ENCODE measurements around the gene GCN1. TPM values are rescaled to one million over a fixed set of nuclear protein-coding genes. Genes with fewer than 3 reads are reported as not detected.

Gene GCN1
- polyA plus RNA-seq, 2 of the 4 experiments (the other 2 are of a cell fraction) = 43.2 to 64.1 TPM

GRCh38 chr12:120239776-120240494 lies 45.4 kb upstream of the GCN1 start (continued):
- TF ChIP-seq NPAS2 (CRISPR knock-in tag; IDR thresholded peaks at IDR 0.05; ENCODE audit: borderline replicate concordance) = no peak

- CTCF ChIA-PET = interaction anchor here (0.6 to 43.7 kb wide), 5 partner anchors 14 to 891 kb away, joined by 3 to 1367 read pairs (median 5); partner anchors contain the start of genes PXN and RPLP0
- Histone ChIP-seq H3K4me2 (peak overlapping the region; percentile 75), H3K27ac (peak overlapping the region; percentile 93 to 100), H3K4me3 (no peak overlapping the region), H3K9me3 (no peaks in the 10 kb centered on the region), H3K4me1 (peaks cover 94% of the 10 kb centered on the region)
- ATAC-seq = no peak
- POLR2A ChIA-PET = interaction anchor here (0.6 to 4.1 kb wide), 6 partner anchors 8 to 1865 kb away, joined by 3 to 30 read pairs (median 7); partner anchors contain the start of genes RNU4-2 and RPLP0
- no peak for TF ChIP-seq HEYL (CRISPR knock-in tag; IDR thresholded peaks at IDR 0.05)
- no peak for TF ChIP-seq TFCP2L1 (CRISPR knock-in tag; IDR thresholded peaks at IDR 0.05)
- no peak for TF ChIP-seq RARB (CRISPR knock-in tag; IDR thresholded peaks at IDR 0.05)
- TF ChIP-seq EHMT2 (IDR thresholded peaks at IDR 0.05; ENCODE audit: low read depth) = no peak
- no peak for TF ChIP-seq HOXB5 (CRISPR knock-in tag; IDR thresholded peaks at IDR 0.05)
- no peak for TF ChIP-seq HOXB13 (CRISPR knock-in tag; IDR thresholded peaks at IDR 0.05; ENCODE audit: low read depth)
- no peak for TF ChIP-seq EHF (CRISPR knock-in tag; IDR thresholded peaks at IDR 0.05)
- no peak for TF ChIP-seq FOSB (CRISPR knock-in tag; IDR thresholded peaks at IDR 0.05)
- no peak for TF ChIP-seq MAFK (IDR thresholded peaks at IDR 0.05; ENCODE audit: partially characterized antibody)
- TF ChIP-seq NPAS2 (CRISPR knock-in tag; IDR thresholded peaks at IDR 0.05; ENCODE audit: borderline replicate concordance) = no peak
- no peak for DNase-seq (ENCODE audit: low read depth in 1 of 2, low spot score in 1 of 2)
- WGBS (ENCODE audit: missing lambda C conversion rate) = 89% methylated on average over 12 of the region's 12 CpGs
- FAIRE-seq = no peak
Measured at GRCh38 chr12:120238839-120239445, 44.4 kb upstream of the GCN1 start.

- Histone ChIP-seq H3K4me1 (peaks cover 94% of the 10 kb centered on the region), H3K4me2 (peak overlapping the region; percentile 75), H3K27ac (peak overlapping the region; percentile 93 to 100), H3K9me3 (no peaks in the 10 kb centered on the region), H3K4me3 (no peak overlapping the region)
- DNase-seq (ENCODE audit: low read depth in 1 of 2, low spot score in 1 of 2) (no peak), ATAC-seq (no peak), FAIRE-seq (no peak)
- CTCF ChIA-PET = interaction anchor here (0.5 to 43.7 kb wide), 5 partner anchors 13 to 892 kb away, joined by 3 to 1367 read pairs (median 4); partner anchors contain the start of gene PXN
- 74% methylated on average over 9 of the region's 9 CpGs for WGBS (ENCODE audit: missing lambda C conversion rate)
- POLR2A ChIA-PET = interaction anchor here (1.1 to 4.1 kb wide), 6 partner anchors 7 to 53 kb away, joined by 3 to 30 read pairs (median 7); partner anchors contain the start of genes RNU4-2 and RPLP0
- TF ChIP-seq ELK1 (IDR thresholded peaks at IDR 0.05; ENCODE audit: low read depth, low read length) = no peak
- no peak for TF ChIP-seq HOXB13 (CRISPR knock-in tag; IDR thresholded peaks at IDR 0.05; ENCODE audit: low read depth)
- TF ChIP-seq ZSCAN20 (CRISPR knock-in tag; IDR thresholded peaks at IDR 0.05) = no peak
- TF ChIP-seq ZFP36 (IDR thresholded peaks at IDR 0.05; ENCODE audit: borderline replicate concordance, partially characterized antibody) = no peak
- no peak for TF ChIP-seq RNF2 (IDR thresholded peaks at IDR 0.05; ENCODE audit: borderline replicate concordance, low read depth)
- no peak for TF ChIP-seq CHD4 (IDR thresholded peaks at IDR 0.05; ENCODE audit: borderline replicate concordance)
- TF ChIP-seq ATOH8 (CRISPR knock-in tag; IDR thresholded peaks at IDR 0.05; ENCODE audit: low read depth) = no peak
- no peak for TF ChIP-seq BHLHE40 (IDR thresholded peaks at IDR 0.05; ENCODE audit: low read depth, low read length)
- no peak for TF ChIP-seq EP300 (IDR thresholded peaks at IDR 0.05)
- no peak for TF ChIP-seq BCL3 (IDR thresholded peaks at IDR 0.05)
- no peak for TF ChIP-seq TP53 (CRISPR knock-in tag; IDR thresholded peaks at IDR 0.05)
- no peak for TF ChIP-seq JUNB (IDR thresholded peaks at IDR 0.05)
- no peak for TF ChIP-seq NFE2L2 (conservative IDR thresholded peaks at IDR 0.05; ENCODE audit: low read length)
- TF ChIP-seq RCOR1 (IDR thresholded peaks at IDR 0.05; ENCODE audit: low read depth, low read length) = no peak
- TF ChIP-seq POLR2AphosphoS2 (conservative IDR thresholded peaks at IDR 0.05; ENCODE audit: low read length) = no peak
- no peak for TF ChIP-seq PHF8 (IDR thresholded peaks at IDR 0.05; ENCODE audit: borderline replicate concordance, low read depth)
- TF ChIP-seq REST (IDR thresholded peaks at IDR 0.05) = no peak
Measured at GRCh38 chr12:120238217-120238616, 43.7 kb upstream of the GCN1 start.
